ENCODE measurements around the gene CCR8. TPM values are rescaled to one million over a fixed set of nuclear protein-coding genes. Genes with fewer than 3 reads are reported as not detected.

Gene CCR8
- total RNA-seq, 1 donor from 2014 or later: not detected

- Mint-ChIP-seq H3K4me3 (ENCODE audit: unreplicated experiment) (no peak overlapping the region), H3K9me3 (ENCODE audit: unreplicated experiment) (peaks cover 5% of the 10 kb centered on the region), H3K4me1 (ENCODE audit: low read depth, unreplicated experiment) (peaks cover under 1% of the 10 kb centered on the region), H3K27ac (ENCODE audit: unreplicated experiment) (no peak overlapping the region), H3K36me3 (ENCODE audit: unreplicated experiment) (peaks cover 9% of the 10 kb centered on the region), H3K27me3 (ENCODE audit: unreplicated experiment) (no peaks in the 10 kb centered on the region)
- no peak for TF ChIP-seq CTCF (IDR thresholded peaks at IDR 0.05; ENCODE audit: partially characterized antibody, unreplicated experiment)
- DNase-seq: no peak
Measured at GRCh38 chr3:39372833-39373232, 43.3 kb downstream of the CCR8 start.

DNA sequence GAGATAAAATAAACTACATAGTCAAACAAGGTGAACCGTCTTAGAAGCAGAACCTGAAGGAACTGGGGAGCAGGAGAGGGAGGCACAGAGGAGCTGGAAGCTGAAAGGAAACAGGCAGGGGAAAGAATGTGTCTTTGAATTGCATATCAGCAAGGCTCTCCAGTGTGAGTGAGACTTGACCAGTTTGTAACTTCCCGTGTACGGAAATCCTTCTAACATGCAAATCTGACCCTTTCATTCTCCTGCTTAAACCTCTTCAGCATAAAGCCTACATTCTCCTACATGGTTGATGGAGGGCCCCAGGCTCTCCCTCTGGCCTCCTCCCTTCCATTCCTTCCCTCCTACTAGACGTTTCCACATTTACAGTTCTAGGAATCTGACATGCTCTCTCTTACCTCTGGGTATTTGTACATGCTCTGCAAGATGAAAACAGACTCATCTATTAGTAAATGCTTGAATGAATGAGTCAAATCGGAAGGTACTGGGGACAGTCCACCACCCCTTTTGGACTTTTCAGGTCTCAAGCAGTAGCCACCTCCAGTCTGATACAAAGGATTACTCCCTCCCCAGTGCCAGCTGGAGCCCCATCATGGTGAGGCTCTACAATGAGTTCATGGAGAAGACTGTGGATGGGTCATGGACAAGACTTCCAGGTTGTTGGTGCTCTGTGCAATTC is 47.6 kb downstream of the CCR8 start:
- no peak overlapping the region for H3K27ac Mint-ChIP-seq (ENCODE audit: unreplicated experiment)
- no peak overlapping the region for H3K4me3 Mint-ChIP-seq (ENCODE audit: unreplicated experiment)
- no peak for DNase-seq
- peaks cover 3% of the 10 kb centered on the region for H3K27me3 Mint-ChIP-seq (ENCODE audit: unreplicated experiment)
- peaks cover 4% of the 10 kb centered on the region for H3K36me3 Mint-ChIP-seq (ENCODE audit: unreplicated experiment)
- peaks cover 4% of the 10 kb centered on the region for H3K4me1 Mint-ChIP-seq (ENCODE audit: low read depth, unreplicated experiment)
- peaks cover 5% of the 10 kb centered on the region for H3K9me3 Mint-ChIP-seq (ENCODE audit: unreplicated experiment)
- no peak for TF ChIP-seq CTCF (IDR thresholded peaks at IDR 0.05; ENCODE audit: partially characterized antibody, unreplicated experiment)

- peak; percentile 40 for DNase-seq
- peaks cover 4% of the 10 kb centered on the region for H3K36me3 Mint-ChIP-seq (ENCODE audit: unreplicated experiment)
- H3K27ac Mint-ChIP-seq (ENCODE audit: unreplicated experiment): peak overlapping the region; percentile 53
- peak; percentile 66 for TF ChIP-seq CTCF (IDR thresholded peaks at IDR 0.05; ENCODE audit: partially characterized antibody, unreplicated experiment)
- peaks cover 3% of the 10 kb centered on the region for H3K9me3 Mint-ChIP-seq (ENCODE audit: unreplicated experiment)
- H3K4me3 Mint-ChIP-seq (ENCODE audit: unreplicated experiment): no peak overlapping the region
- H3K27me3 Mint-ChIP-seq (ENCODE audit: unreplicated experiment): peaks cover 3% of the 10 kb centered on the region
- H3K4me1 Mint-ChIP-seq (ENCODE audit: low read depth, unreplicated experiment): peaks cover 4% of the 10 kb centered on the region
Measured at GRCh38 chr3:39378088-39378487, 48.6 kb downstream of the CCR8 start.

GRCh38 chr3:39378957-39379777 is 49.7 kb downstream of the CCR8 start:
- H3K36me3 Mint-ChIP-seq (ENCODE audit: unreplicated experiment): peaks cover 4% of the 10 kb centered on the region
- no peak overlapping the region for H3K4me3 Mint-ChIP-seq (ENCODE audit: unreplicated experiment)
- H3K27me3 Mint-ChIP-seq (ENCODE audit: unreplicated experiment): peaks cover 5% of the 10 kb centered on the region
- no peak overlapping the region for H3K27ac Mint-ChIP-seq (ENCODE audit: unreplicated experiment)
- no peak for DNase-seq
- peaks cover 5% of the 10 kb centered on the region for H3K9me3 Mint-ChIP-seq (ENCODE audit: unreplicated experiment)
- TF ChIP-seq CTCF (IDR thresholded peaks at IDR 0.05; ENCODE audit: partially characterized antibody, unreplicated experiment): no peak
- peaks cover 4% of the 10 kb centered on the region for H3K4me1 Mint-ChIP-seq (ENCODE audit: low read depth, unreplicated experiment)

DNA sequence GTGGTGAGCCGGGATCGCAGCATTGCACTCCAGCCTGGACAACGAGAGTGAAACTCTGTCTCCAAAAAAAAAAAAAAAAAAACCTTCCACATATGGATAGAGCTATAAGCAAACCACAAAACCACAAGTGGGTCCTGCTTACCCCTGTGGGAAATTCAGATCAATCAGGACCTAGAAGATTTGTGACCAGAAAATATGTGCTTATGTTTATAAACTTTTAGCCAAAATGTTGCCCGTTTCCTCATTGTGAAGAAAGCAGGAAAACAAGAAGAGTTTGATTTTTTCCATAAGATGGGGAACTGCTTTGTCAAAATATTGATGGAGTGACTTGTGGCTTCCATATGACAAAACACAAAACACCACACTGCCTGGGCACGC is 50.3 kb downstream of the CCR8 start:
- TF ChIP-seq CTCF (IDR thresholded peaks at IDR 0.05; ENCODE audit: partially characterized antibody, unreplicated experiment): no peak
- Mint-ChIP-seq H3K27ac (ENCODE audit: unreplicated experiment) (no peak overlapping the region), H3K36me3 (ENCODE audit: unreplicated experiment) (peaks cover 4% of the 10 kb centered on the region), H3K4me1 (ENCODE audit: low read depth, unreplicated experiment) (peaks cover 4% of the 10 kb centered on the region), H3K9me3 (ENCODE audit: unreplicated experiment) (peaks cover 5% of the 10 kb centered on the region), H3K4me3 (ENCODE audit: unreplicated experiment) (no peak overlapping the region), H3K27me3 (ENCODE audit: unreplicated experiment) (peaks cover 5% of the 10 kb centered on the region)
- DNase-seq: no peak

All from glutamatergic neuron (in vitro differentiated cells).